ENCODE data around the gene TIMM44.

TIMM44 gene

DNA sequence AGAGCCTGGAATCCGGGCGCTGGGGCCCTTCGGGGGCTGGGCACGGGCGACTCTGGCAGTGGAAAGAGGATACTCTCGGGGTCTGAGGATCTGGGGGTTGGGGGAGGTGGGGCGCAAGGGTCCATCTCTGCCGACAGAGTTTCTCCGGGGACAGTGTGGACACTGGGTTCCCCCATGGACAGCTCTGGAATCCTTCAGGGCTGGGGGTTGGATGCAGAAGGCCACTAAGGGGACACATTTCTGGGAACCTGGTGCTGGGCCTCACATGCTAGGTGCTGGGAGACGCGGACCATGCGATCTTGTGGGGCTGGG lies 26.6 kb downstream of the TIMM44 start:
- H3K27ac ChIP-seq (replicated peaks; ENCODE audit: low read length) = no peak overlapping the region
- peak overlapping the region; percentile 88 for H2AK5ac ChIP-seq (ENCODE audit: low read depth, low read length)
- H2AFZ ChIP-seq (ENCODE audit: low read length) = peak overlapping the region; percentile 91
- DNase-seq (ENCODE audit: low spot score) = no peak
- H3K18ac ChIP-seq (ENCODE audit: low read length) = peak overlapping the region; percentile 95
- H3K36me3 ChIP-seq (replicated peaks in 1 of 2; ENCODE audit: control insufficient read depth in 2 of 2, insufficient read depth in 2 of 2, low read length in 2 of 2) = peaks cover 10 to 14% of the 10 kb centered on the region in 2 donors
- no peaks in the 10 kb centered on the region for H3K9me3 ChIP-seq (replicated peaks in 1 of 2; ENCODE audit: control insufficient read depth in 2 of 2, insufficient read depth in 1 of 2, low read depth in 1 of 2, low read length in 2 of 2)
- no peak overlapping the region for H4K91ac ChIP-seq (ENCODE audit: low read depth, low read length, poor library complexity)
- H3K4me1 ChIP-seq (ENCODE audit: control insufficient read depth in 2 of 2, insufficient read depth in 1 of 2, low read depth in 1 of 2, low read length in 2 of 2) = peaks cover 18 to 25% of the 10 kb centered on the region in 2 donors
- H3K79me1 ChIP-seq (ENCODE audit: low read depth, low read length) = peaks cover 2% of the 10 kb centered on the region
- no peak overlapping the region for H3K4ac ChIP-seq (ENCODE audit: low read length)
- peaks cover 22 to 42% (median 22%) of the 10 kb centered on the region in 3 experiments for H3K27me3 ChIP-seq (ENCODE audit: control insufficient read depth in 3 of 3, insufficient read depth in 3 of 3, low read depth in 1 of 3, low read length in 3 of 3)
- peak overlapping the region; percentile 78 for H2BK15ac ChIP-seq (ENCODE audit: low read length)
- peak overlapping the region; percentile 95 for H3K9ac ChIP-seq (ENCODE audit: low read depth, low read length, poor library complexity)
- H3K4me2 ChIP-seq (ENCODE audit: insufficient read depth, low read length, poor library complexity, severe bottlenecking) = peak overlapping the region; percentile 98
- no peak overlapping the region for H4K8ac ChIP-seq (ENCODE audit: low read depth, low read length)
- no peak overlapping the region for H2BK120ac ChIP-seq (ENCODE audit: low read depth, low read length)
- H3K14ac ChIP-seq (ENCODE audit: low read length) = no peak overlapping the region
- peak overlapping the region; percentile 48 for H2BK5ac ChIP-seq (ENCODE audit: low read length)
- no peak overlapping the region for H2BK12ac ChIP-seq (ENCODE audit: low read length)
- H3K4me3 ChIP-seq (ENCODE audit: low read length in 2 of 2) = peak overlapping the region; percentile 46 to 74
- WGBS, 2 donors (ENCODE audit: extremely low coverage in 2 of 2, insufficient read length in 2 of 2, insufficient replicate concordance in 1 of 2) = no CpG with 5 or more reads among the region's 12 CpGs
- H3K23ac ChIP-seq (ENCODE audit: low read depth, low read length, poor library complexity) = peak overlapping the region; percentile 85

DNA sequence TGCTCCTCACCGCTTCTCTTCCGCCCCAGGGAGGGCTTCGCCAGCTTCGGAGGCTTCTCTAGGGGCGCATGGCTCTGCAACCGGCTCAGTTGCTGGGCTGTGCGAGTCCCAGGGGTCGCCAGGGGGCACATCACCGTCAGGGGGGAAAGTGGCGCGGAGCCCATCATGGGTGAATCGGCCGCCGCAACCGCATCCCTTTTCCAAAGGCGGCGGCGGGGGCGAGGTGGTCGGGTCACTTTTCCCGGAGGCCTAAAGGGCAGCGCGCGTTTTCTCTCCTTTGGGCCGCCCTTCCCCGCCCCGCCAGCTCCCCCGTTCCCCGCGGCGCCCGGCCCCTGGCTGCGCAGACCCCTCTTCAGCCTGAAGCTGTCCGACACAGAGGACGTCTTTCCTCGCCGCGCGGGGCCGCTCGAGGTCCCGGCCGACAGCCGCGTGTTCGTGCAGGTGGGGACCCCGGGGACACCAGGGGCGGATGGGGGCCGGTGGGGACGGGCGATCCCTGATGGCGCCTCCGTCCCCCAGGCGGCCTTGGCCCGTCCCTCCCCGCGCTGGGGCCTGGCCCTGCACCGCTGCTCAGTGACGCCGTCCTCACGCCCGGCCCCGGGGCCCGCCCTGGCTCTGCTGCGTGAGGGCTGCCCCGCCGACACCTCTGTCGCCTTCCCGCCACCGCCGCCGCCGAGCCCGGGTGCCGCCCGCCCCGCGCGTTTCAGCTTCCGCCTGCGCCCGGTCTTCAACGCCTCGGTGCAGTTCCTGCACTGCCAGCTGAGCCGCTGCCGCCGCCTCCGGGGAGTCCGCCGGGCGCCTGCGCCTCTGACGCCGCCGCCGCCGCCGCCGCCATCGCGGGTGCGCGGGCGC lies 27.1 kb downstream of the TIMM44 start:
- Histone ChIP-seq H2AFZ (ENCODE audit: low read length) (peak overlapping the region; percentile 91), H3K4me3 (ENCODE audit: low read length in 2 of 2) (peak overlapping the region; percentile 46 to 74), H3K36me3 (replicated peaks in 1 of 2; ENCODE audit: control insufficient read depth in 2 of 2, insufficient read depth in 2 of 2, low read length in 2 of 2) (peaks cover 11 to 15% of the 10 kb centered on the region in 2 donors), H3K27me3 (ENCODE audit: control insufficient read depth in 3 of 3, insufficient read depth in 3 of 3, low read depth in 1 of 3, low read length in 3 of 3) (peaks cover 22 to 42% (median 22%) of the 10 kb centered on the region in 3 experiments), H4K91ac (ENCODE audit: low read depth, low read length, poor library complexity) (no peak overlapping the region), H2BK15ac (ENCODE audit: low read length) (peak overlapping the region; percentile 67), H3K9me3 (replicated peaks in 1 of 2; ENCODE audit: control insufficient read depth in 2 of 2, insufficient read depth in 1 of 2, low read depth in 1 of 2, low read length in 2 of 2) (no peaks in the 10 kb centered on the region), H3K18ac (ENCODE audit: low read length) (peak overlapping the region; percentile 92), H2BK12ac (ENCODE audit: low read length) (peak overlapping the region; percentile 22), H4K8ac (ENCODE audit: low read depth, low read length) (no peak overlapping the region), H3K14ac (ENCODE audit: low read length) (peak overlapping the region; percentile 56), H3K4me1 (ENCODE audit: control insufficient read depth in 2 of 2, insufficient read depth in 1 of 2, low read depth in 1 of 2, low read length in 2 of 2) (peaks cover 13 to 20% of the 10 kb centered on the region in 2 donors), H3K9ac (ENCODE audit: low read depth, low read length, poor library complexity) (peak overlapping the region; percentile 77), H2BK5ac (ENCODE audit: low read length) (no peak overlapping the region), H3K4me2 (ENCODE audit: insufficient read depth, low read length, poor library complexity, severe bottlenecking) (peak overlapping the region; percentile 98), H2AK5ac (ENCODE audit: low read depth, low read length) (peak overlapping the region; percentile 88), H3K79me1 (ENCODE audit: low read depth, low read length) (peaks cover 2% of the 10 kb centered on the region), H2BK120ac (ENCODE audit: low read depth, low read length) (no peak overlapping the region), H3K27ac (replicated peaks; ENCODE audit: low read length) (no peak overlapping the region), H3K23ac (ENCODE audit: low read depth, low read length, poor library complexity) (peak overlapping the region; percentile 80), H3K4ac (ENCODE audit: low read length) (no peak overlapping the region)
- no CpG with 5 or more reads among the region's 104 CpGs for WGBS, 2 donors (ENCODE audit: extremely low coverage in 2 of 2, insufficient read length in 2 of 2, insufficient replicate concordance in 1 of 2)
- DNase-seq (ENCODE audit: low spot score) = no peak

DNA sequence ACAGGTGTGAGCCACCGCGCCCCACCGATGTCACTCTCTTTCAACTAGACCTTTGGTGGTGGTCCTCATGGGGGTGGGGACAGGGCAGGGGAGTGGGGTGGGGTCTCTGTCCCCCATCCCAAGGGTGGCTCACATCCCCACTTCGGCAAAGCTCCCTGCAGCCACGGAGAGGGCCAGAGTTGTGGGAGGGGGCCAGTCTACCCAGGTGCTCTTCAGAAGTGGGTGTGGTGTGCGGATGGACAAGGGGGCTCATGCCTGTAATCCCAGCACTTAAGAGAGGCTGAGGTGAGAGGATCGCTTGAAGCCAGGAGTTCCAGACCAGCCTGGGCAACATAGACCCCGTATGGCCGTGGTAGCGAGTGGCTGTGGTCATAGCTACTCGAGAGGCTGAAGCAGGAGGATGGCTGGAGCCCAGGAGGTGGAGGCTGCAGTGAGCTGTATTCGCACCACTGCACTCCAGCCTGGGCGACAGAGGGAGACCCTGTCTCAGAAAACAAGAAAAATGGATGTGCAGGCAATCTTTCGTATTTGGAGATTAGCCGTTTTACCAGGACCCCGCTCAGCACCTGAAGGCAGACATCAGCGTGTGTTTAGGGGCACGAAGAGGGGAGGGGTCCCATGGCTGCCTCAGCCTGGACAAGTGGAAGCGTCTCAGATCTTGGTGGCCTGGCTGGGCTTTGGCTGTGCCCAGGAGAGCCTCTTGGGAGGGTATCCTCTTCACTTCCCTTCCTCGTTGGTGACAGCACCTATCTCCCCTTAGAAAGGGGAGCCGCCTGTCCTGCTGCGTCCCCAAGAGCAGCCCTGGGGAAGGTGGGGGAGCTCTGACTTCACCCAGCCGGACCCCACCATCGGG lies 28.0 kb downstream of the TIMM44 start:
- Histone ChIP-seq H2AK5ac (ENCODE audit: low read depth, low read length) (peak overlapping the region; percentile 88), H3K4me1 (ENCODE audit: control insufficient read depth in 2 of 2, insufficient read depth in 1 of 2, low read depth in 1 of 2, low read length in 2 of 2) (peaks cover 9 to 15% of the 10 kb centered on the region in 2 donors), H2BK12ac (ENCODE audit: low read length) (peak overlapping the region; percentile 22), H3K4ac (ENCODE audit: low read length) (no peak overlapping the region), H3K27ac (replicated peaks; ENCODE audit: low read length) (no peak overlapping the region), H2BK120ac (ENCODE audit: low read depth, low read length) (no peak overlapping the region), H3K9ac (ENCODE audit: low read depth, low read length, poor library complexity) (peak overlapping the region; percentile 32), H3K27me3 (ENCODE audit: control insufficient read depth in 3 of 3, insufficient read depth in 3 of 3, low read depth in 1 of 3, low read length in 3 of 3) (peaks cover 22 to 42% (median 22%) of the 10 kb centered on the region in 3 experiments), H3K79me1 (ENCODE audit: low read depth, low read length) (peaks cover 3% of the 10 kb centered on the region), H3K18ac (ENCODE audit: low read length) (peak overlapping the region; percentile 92), H3K14ac (ENCODE audit: low read length) (peak overlapping the region; percentile 21), H3K4me3 (ENCODE audit: low read length in 2 of 2) (peak overlapping the region; percentile 46 to 56), H4K91ac (ENCODE audit: low read depth, low read length, poor library complexity) (no peak overlapping the region), H3K36me3 (replicated peaks in 1 of 2; ENCODE audit: control insufficient read depth in 2 of 2, insufficient read depth in 2 of 2, low read length in 2 of 2) (peaks cover 15 to 22% of the 10 kb centered on the region in 2 donors), H4K8ac (ENCODE audit: low read depth, low read length) (no peak overlapping the region), H3K23ac (ENCODE audit: low read depth, low read length, poor library complexity) (peak overlapping the region; percentile 80), H2BK5ac (ENCODE audit: low read length) (no peak overlapping the region), H3K4me2 (ENCODE audit: insufficient read depth, low read length, poor library complexity, severe bottlenecking) (peak overlapping the region; percentile 98), H3K9me3 (replicated peaks in 1 of 2; ENCODE audit: control insufficient read depth in 2 of 2, insufficient read depth in 1 of 2, low read depth in 1 of 2, low read length in 2 of 2) (no peaks in the 10 kb centered on the region), H2AFZ (ENCODE audit: low read length) (peak overlapping the region; percentile 91), H2BK15ac (ENCODE audit: low read length) (no peak overlapping the region)
- no peak for DNase-seq (ENCODE audit: low spot score)
- WGBS, 2 donors (ENCODE audit: extremely low coverage in 2 of 2, insufficient read length in 2 of 2, insufficient replicate concordance in 1 of 2) = no CpG with 5 or more reads among the region's 24 CpGs

Measured in neuronal stem cell (in vitro differentiated cells).